H9 (cell line): ENCODE results near the gene LRRFIP1. TPM values are rescaled to one million over a fixed set of nuclear protein-coding genes. Genes with fewer than 3 reads are reported as not detected.

Experiments used
- DNase-seq: peaks from one replicate; pipeline ENCODE4 v3.0.0-alpha.2; 2017
- H2AFZ ChIP-seq: one replicate; pipeline ENCODE4 v1.6.1; 2013; ENCODE audit warnings: mild to moderate bottlenecking, low read length, control low read depth, moderate library complexity
- H2AK5ac ChIP-seq: 2 replicates; pipeline ENCODE4 v1.6.1; 2013; ENCODE audit warnings: low read length, control low read depth, mixed read lengths; ENCODE audit not compliant: insufficient read length
- H2BK120ac ChIP-seq: one replicate; pipeline ENCODE4 v1.6.1; 2013; ENCODE audit warnings: low read depth, mild to moderate bottlenecking, low read length, control low read depth, inconsistent platforms; ENCODE audit not compliant: poor library complexity, severe bottlenecking
- H2BK12ac ChIP-seq: 2 replicates; pipeline ENCODE4 v1.6.1; 2013; ENCODE audit warnings: low read length, control low read depth, mixed read lengths, low read depth; ENCODE audit not compliant: insufficient read length
- H2BK15ac ChIP-seq: 2 replicates; pipeline ENCODE4 v1.6.1; 2013; ENCODE audit warnings: low read depth, low read length, control low read depth
- H2BK20ac ChIP-seq: one replicate; pipeline ENCODE4 v1.6.1; 2013; ENCODE audit warnings: low read depth, mild to moderate bottlenecking, low read length, control low read depth, inconsistent platforms; ENCODE audit not compliant: poor library complexity, severe bottlenecking
- H2BK5ac ChIP-seq: 2 replicates; pipeline ENCODE4 v1.6.1; 2013; ENCODE audit warnings: low read length, control low read depth, mixed read lengths; ENCODE audit not compliant: insufficient read length
- H3K14ac ChIP-seq: 2 replicates; pipeline ENCODE4 v1.6.1; 2013; ENCODE audit warnings: low read length, control low read depth; ENCODE audit not compliant: insufficient read depth
- H3K18ac ChIP-seq: 2 replicates; pipeline ENCODE4 v1.6.1; 2013; ENCODE audit warnings: low read depth, mild to moderate bottlenecking, mixed read lengths, low read length, control low read depth; ENCODE audit not compliant: insufficient read length
- H3K23ac ChIP-seq: 2 replicates; pipeline ENCODE4 v1.6.1; 2013; ENCODE audit warnings: low read length, control low read depth, mixed read lengths, low read depth; ENCODE audit not compliant: insufficient read length
- H3K23me2 ChIP-seq: 2 replicates; pipeline ENCODE4 v1.6.1; 2013; ENCODE audit warnings: low read depth, mild to moderate bottlenecking, mixed read lengths, low read length, control low read depth; ENCODE audit not compliant: insufficient read length, poor library complexity, severe bottlenecking
- H3K27ac ChIP-seq: 2 replicates; pipeline ENCODE4 v1.5.1; 2013; ENCODE audit warnings: low read length, control low read depth, mixed read lengths, low read depth; ENCODE audit not compliant: insufficient read length
- H3K27me3 ChIP-seq: 2 replicates; pipeline ENCODE4 v1.6.1; 2013; ENCODE audit warnings: low read length, control low read depth, inconsistent platforms; ENCODE audit not compliant: insufficient read depth
- H3K4ac ChIP-seq: 2 replicates; pipeline ENCODE4 v1.6.1; 2013; ENCODE audit warnings: low read depth, mild to moderate bottlenecking, control low read depth, inconsistent platforms, low read length, moderate library complexity
- H3K4me1 ChIP-seq: 2 replicates; pipeline ENCODE4 v1.6.1; 2013; ENCODE audit warnings: low read length, control low read depth, inconsistent platforms; ENCODE audit not compliant: insufficient read depth
- H3K4me2 ChIP-seq: 2 replicates; pipeline ENCODE4 v1.6.1; 2013; ENCODE audit warnings: low read length, control low read depth, mixed read lengths; ENCODE audit not compliant: insufficient read length, insufficient read depth
- H3K56ac ChIP-seq: 2 replicates; pipeline ENCODE4 v1.6.1; 2013; ENCODE audit warnings: low read depth, mild to moderate bottlenecking, mixed read lengths, low read length, control low read depth; ENCODE audit not compliant: insufficient read length
- H3K79me1 ChIP-seq: 2 replicates; pipeline ENCODE4 v1.6.1; 2013; ENCODE audit warnings: low read depth, mild to moderate bottlenecking, moderate library complexity, low read length, control low read depth, inconsistent platforms; ENCODE audit not compliant: insufficient read depth, poor library complexity, severe bottlenecking
- H3K79me2 ChIP-seq: 2 replicates; pipeline ENCODE4 v1.6.1; 2013; ENCODE audit warnings: low read length, control low read depth, inconsistent platforms; ENCODE audit not compliant: insufficient read depth
- H3K9ac ChIP-seq: 2 replicates; pipeline ENCODE4 v1.6.1; 2013; ENCODE audit warnings: low read length, control low read depth, mixed read lengths; ENCODE audit not compliant: insufficient read length; ENCODE audit errors: extremely low read depth
- H3K9me3 ChIP-seq: one replicate; pipeline ENCODE4 v1.6.1; 2013; ENCODE audit warnings: low read depth, low read length, inconsistent platforms; ENCODE audit not compliant: control insufficient read depth
- H3T11ph ChIP-seq: one replicate; pipeline ENCODE4 v1.6.1; 2013; ENCODE audit warnings: mild to moderate bottlenecking, low read length, control low read depth, inconsistent platforms
- H4K20me1 ChIP-seq: one replicate; pipeline ENCODE4 v1.6.1; 2013; ENCODE audit not compliant: control insufficient read depth, insufficient read length, insufficient read depth
- H4K5ac ChIP-seq: 2 replicates; pipeline ENCODE4 v1.6.1; 2013; ENCODE audit warnings: low read depth, mild to moderate bottlenecking, mixed read lengths, low read length, control low read depth; ENCODE audit not compliant: insufficient read length
- H4K8ac ChIP-seq: replicated peaks from 2 replicates; pipeline ENCODE4 v1.6.1; 2013; ENCODE audit warnings: low read length, control low read depth, mixed read lengths, low read depth; ENCODE audit not compliant: insufficient read length
- H4K91ac ChIP-seq: 2 replicates; pipeline ENCODE4 v1.6.1; 2013; ENCODE audit warnings: low read depth, mild to moderate bottlenecking, moderate library complexity, mixed read lengths, low read length, control low read depth; ENCODE audit not compliant: insufficient read length
- H3K27ac Mint-ChIP-seq, 3 experiments: 2 replicates in 2 of 3; 3 replicates in 1 of 3; pipeline ENCODE4 v1.8.0; 2020 to 2021; ENCODE audit warnings: mixed read lengths in 3 of 3, mild to moderate bottlenecking in 1 of 3, moderate library complexity in 1 of 3
- H3K27me3 Mint-ChIP-seq: 2 replicates; pipeline ENCODE4 v1.8.0; 2021; ENCODE audit warnings: low read depth, mild to moderate bottlenecking, moderate library complexity, mixed read lengths
- H3K36me3 Mint-ChIP-seq, 3 experiments: 2 replicates in 2 of 3; 3 replicates in 1 of 3; pipeline ENCODE4 v1.8.0; 2020 to 2021; ENCODE audit warnings: low read depth in 3 of 3, mixed read lengths in 3 of 3; ENCODE audit not compliant: insufficient read depth in 1 of 3
- H3K4me1 Mint-ChIP-seq, 2 experiments: 2 replicates each; pipeline ENCODE4 v1.8.0; 2020; ENCODE audit warnings: mixed read lengths in 2 of 2
- H3K4me3 Mint-ChIP-seq, 2 experiments: 2 replicates in 1 of 2; 3 replicates in 1 of 2; pipeline ENCODE4 v1.8.0; 2020 to 2021; ENCODE audit warnings: mild to moderate bottlenecking in 2 of 2, mixed read lengths in 2 of 2, moderate library complexity in 1 of 2
- H3K9me3 Mint-ChIP-seq, 2 experiments: 2 replicates in 1 of 2; 3 replicates in 1 of 2; pipeline ENCODE4 v1.8.0; 2020; ENCODE audit warnings: mild to moderate bottlenecking in 2 of 2, mixed read lengths in 2 of 2, moderate library complexity in 1 of 2
- CTCF ChIP-seq: fragments of 200-600 bp; sonication (generic); conservative IDR thresholded peaks from 3 replicates; pipeline ENCODE4 v1.8.0; 2021; ENCODE audit warnings: antibody characterized with exemption, mild to moderate bottlenecking
- WGBS: extraction: QIAGEN DNeasy Blood & Tissue Kit; methylation state at CpG from one replicate; pipeline ENCODE4 v1.1.7; 2013; ENCODE audit warnings: missing lambda C conversion rate, low lambda C conversion rate, mixed read lengths; ENCODE audit not compliant: insufficient read length; ENCODE audit errors: extremely low coverage; 5-methylcytosine and 5-hydroxymethylcytosine counted together
- total RNA-seq: library from RNA; stranded (reverse); gene quantifications from 2 replicates; pipeline ENCODE4 v1.2.1, GENCODE V29; 2021

LRRFIP1 gene
- total RNA-seq, 1 experiment from 2014 or later = 38.5 TPM

DNA sequence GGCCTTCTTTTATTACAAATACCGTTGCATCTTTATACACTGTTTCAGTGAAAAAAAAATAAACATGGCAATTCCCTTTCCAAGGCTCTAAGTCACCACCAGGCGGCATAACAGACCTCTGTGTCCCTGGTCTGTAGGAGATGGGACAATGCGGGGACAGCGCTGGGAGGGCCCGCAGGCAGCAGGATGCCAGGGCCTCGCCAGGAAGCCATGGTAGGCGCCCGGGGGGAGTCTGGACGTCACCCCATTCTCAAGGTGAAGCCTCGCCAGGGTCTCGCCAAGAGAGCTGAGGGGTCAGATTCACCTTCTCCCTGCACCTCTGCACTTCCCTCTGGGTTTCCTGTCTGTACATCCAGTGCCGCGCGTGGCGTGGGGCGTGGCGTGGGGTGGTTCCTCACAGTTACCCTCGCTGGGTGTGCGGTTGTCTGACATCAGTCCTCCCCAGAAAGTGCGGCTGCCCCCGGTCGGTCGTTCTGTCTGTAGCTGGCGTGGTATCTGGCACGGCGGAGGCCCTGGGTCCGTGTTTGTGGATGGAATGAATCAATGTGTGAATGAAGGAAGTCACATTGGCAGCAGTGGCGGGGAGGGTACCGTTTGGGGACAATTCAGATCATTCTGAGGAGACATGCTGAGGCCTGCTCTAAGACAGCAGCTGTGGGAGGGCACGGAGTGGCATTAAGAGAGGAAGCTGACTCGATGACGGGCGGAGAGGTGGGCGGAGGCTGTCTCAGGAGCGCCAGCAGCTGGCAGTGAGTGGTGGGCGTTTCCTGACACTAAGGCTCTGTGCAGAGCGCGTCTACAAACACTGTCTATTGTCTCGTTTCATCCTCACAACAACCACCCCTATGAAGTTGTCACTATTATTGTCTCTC is 46.0 kb downstream of the LRRFIP1 start:
- Histone ChIP-seq H3K9ac (no peak overlapping the region), H3K4me2 (no peak overlapping the region)

More for the DNA sequence above, 46.0 kb downstream of the LRRFIP1 start:
- Histone ChIP-seq H3K27ac (no peak overlapping the region), H3K9me3 (no peaks in the 10 kb centered on the region), H4K5ac (no peak overlapping the region), H3K14ac (no peak overlapping the region), H3K79me2 (no peaks in the 10 kb centered on the region), H3K4ac (no peak overlapping the region), H2BK20ac (no peak overlapping the region), H3K23ac (no peak overlapping the region), H2BK12ac (no peak overlapping the region), H2BK15ac (no peak overlapping the region), H3K27me3 (no peaks in the 10 kb centered on the region), H3K18ac (no peak overlapping the region), H3K56ac (no peak overlapping the region), H3K4me1 (no peaks in the 10 kb centered on the region), H2BK120ac (no peak overlapping the region), H2BK5ac (no peak overlapping the region), H3K79me1 (no peaks in the 10 kb centered on the region), H4K91ac (no peak overlapping the region), H2AK5ac (no peak overlapping the region), H3K23me2 (no peaks in the 10 kb centered on the region), H4K8ac (no peak overlapping the region), H3T11ph (no peak overlapping the region), H4K20me1 (no peaks in the 10 kb centered on the region), H2AFZ (no peak overlapping the region)
- peak overlapping the region in 2 of 3 experiments; percentile 15 to 49; a peak in 2 of 7 replicates for H3K27ac Mint-ChIP-seq
- no peaks in the 10 kb centered on the region; a peak in 2 of 7 replicates for H3K36me3 Mint-ChIP-seq
- peaks cover 30 to 33% of the 10 kb centered on the region in 2 experiments for H3K4me1 Mint-ChIP-seq
- peak; percentile 65 for DNase-seq
- peak; percentile 80 for TF ChIP-seq CTCF
- H3K27me3 Mint-ChIP-seq = peaks cover 2% of the 10 kb centered on the region; the same call in 1 of the 2 replicates
- H3K9me3 Mint-ChIP-seq = no peaks in the 10 kb centered on the region
- peak overlapping the region in 1 of 2 experiments; percentile 21; a peak in 2 of 5 replicates for H3K4me3 Mint-ChIP-seq
- WGBS = no CpG with 5 or more reads among the region's 39 CpGs
